ENCODE results near the gene ROCK2. TPM values are rescaled to one million over a fixed set of nuclear protein-coding genes. Genes with fewer than 3 reads are reported as not detected.

The ROCK2 gene
- total and polyA plus RNA-seq, 2 of the 8 experiments (the other 6 are each of a cell fraction or from before 2014, with no cell fraction given) = 2.7 to 29.0 TPM

Small RNA genes within 50 kb of the gene (small RNA-seq; reads per million reads assigned to genes)
- gene RNU6-1081P (ENCODE audit: insufficient read depth) = not detected

Other genes with a start within 250 kb of the ROCK2 start
- 6.1 and 8.7 TPM in 2 replicates for gene SLC66A3, start 189.2 kb downstream of the ROCK2 start, total RNA-seq (2021; fragmentation: NEBNext Ultra II Directional; extraction: Animal tissue kit (Norgen Biotek cat#: 25700))
- gene SLC66A3, start 189.2 kb downstream of the ROCK2 start, polyA plus RNA-seq (2011; rRNA removed) = 27.8 and 31.1 TPM in 2 replicates
- gene E2F6, start 121.5 kb upstream of the ROCK2 start, total RNA-seq (2021; fragmentation: NEBNext Ultra II Directional; extraction: Animal tissue kit (Norgen Biotek cat#: 25700)) = 14.9 and 15.6 TPM in 2 replicates
- 3.8 and 8.3 TPM in 2 replicates for gene E2F6, start 121.5 kb upstream of the ROCK2 start, polyA plus RNA-seq (2011; rRNA removed)
- 41.7 and 43.4 TPM in 2 replicates for gene GREB1, start 189.4 kb upstream of the ROCK2 start, total RNA-seq (2021; fragmentation: NEBNext Ultra II Directional; extraction: Animal tissue kit (Norgen Biotek cat#: 25700))
- 7.9 and 13.8 TPM in 2 replicates for gene GREB1, start 189.4 kb upstream of the ROCK2 start, polyA plus RNA-seq (2011; rRNA removed)

Data from H1 (cell line).